ENCODE data around the gene FAM20B. TPM values are rescaled to one million over a fixed set of nuclear protein-coding genes. Genes with fewer than 3 reads are reported as not detected.

The FAM20B gene
- total RNA-seq, 1 donor from 2014 or later = 39.5 TPM

GRCh38 chr1:179058487-179059483, 33.1 kb downstream of the FAM20B start:
- no peaks in the 10 kb centered on the region for H3K36me3 ChIP-seq (ENCODE audit: control insufficient read depth, insufficient read depth, low read length)
- FAIRE-seq (no peak), DNase-seq (ENCODE audit: low read depth) (no peak)
- TF ChIP-seq, protein P1, sequence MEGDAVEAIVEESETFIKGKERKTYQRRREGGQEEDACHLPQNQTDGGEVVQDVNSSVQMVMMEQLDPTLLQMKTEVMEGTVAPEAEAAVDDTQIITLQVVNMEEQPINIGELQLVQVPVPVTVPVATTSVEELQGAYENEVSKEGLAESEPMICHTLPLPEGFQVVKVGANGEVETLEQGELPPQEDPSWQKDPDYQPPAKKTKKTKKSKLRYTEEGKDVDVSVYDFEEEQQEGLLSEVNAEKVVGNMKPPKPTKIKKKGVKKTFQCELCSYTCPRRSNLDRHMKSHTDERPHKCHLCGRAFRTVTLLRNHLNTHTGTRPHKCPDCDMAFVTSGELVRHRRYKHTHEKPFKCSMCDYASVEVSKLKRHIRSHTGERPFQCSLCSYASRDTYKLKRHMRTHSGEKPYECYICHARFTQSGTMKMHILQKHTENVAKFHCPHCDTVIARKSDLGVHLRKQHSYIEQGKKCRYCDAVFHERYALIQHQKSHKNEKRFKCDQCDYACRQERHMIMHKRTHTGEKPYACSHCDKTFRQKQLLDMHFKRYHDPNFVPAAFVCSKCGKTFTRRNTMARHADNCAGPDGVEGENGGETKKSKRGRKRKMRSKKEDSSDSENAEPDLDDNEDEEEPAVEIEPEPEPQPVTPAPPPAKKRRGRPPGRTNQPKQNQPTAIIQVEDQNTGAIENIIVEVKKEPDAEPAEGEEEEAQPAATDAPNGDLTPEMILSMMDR (IDR thresholded peaks at IDR 0.05; ENCODE audit: insufficient read depth, low read length, severe bottlenecking) = no peak
- no peak overlapping the region for H3K4me3 ChIP-seq (ENCODE audit: low read depth, low read length)
- H3K27me3 ChIP-seq (ENCODE audit: control insufficient read depth, insufficient read depth, low read length) = no peaks in the 10 kb centered on the region

- no peak overlapping the region for H3K4me3 ChIP-seq (ENCODE audit: low read depth, low read length)
- DNase-seq (ENCODE audit: low read depth) (no peak), FAIRE-seq (no peak)
- peaks cover 9% of the 10 kb centered on the region for H3K36me3 ChIP-seq (ENCODE audit: control insufficient read depth, insufficient read depth, low read length)
- no peaks in the 10 kb centered on the region for H3K27me3 ChIP-seq (ENCODE audit: control insufficient read depth, insufficient read depth, low read length)
- TF ChIP-seq, protein P1 (IDR thresholded peaks at IDR 0.05; ENCODE audit: insufficient read depth, low read length, severe bottlenecking) = no peak
Observed at GRCh38 chr1:179061360-179062282, 35.9 kb downstream of the FAM20B start.

- H3K4me3 ChIP-seq (ENCODE audit: low read depth, low read length) = no peak overlapping the region
- H3K27me3 ChIP-seq (ENCODE audit: control insufficient read depth, insufficient read depth, low read length) = no peaks in the 10 kb centered on the region
- FAIRE-seq (no peak), DNase-seq (ENCODE audit: low read depth) (no peak)
- TF ChIP-seq, protein P1 (IDR thresholded peaks at IDR 0.05; ENCODE audit: insufficient read depth, low read length, severe bottlenecking) = no peak
- peaks cover 13% of the 10 kb centered on the region for H3K36me3 ChIP-seq (ENCODE audit: control insufficient read depth, insufficient read depth, low read length)
Observed at GRCh38 chr1:179066471-179066870, 40.8 kb downstream of the FAM20B start.

- FAIRE-seq (no peak), DNase-seq (ENCODE audit: low read depth) (no peak)
- no peaks in the 10 kb centered on the region for H3K36me3 ChIP-seq (ENCODE audit: control insufficient read depth, insufficient read depth, low read length)
- TF ChIP-seq, protein P1 (IDR thresholded peaks at IDR 0.05; ENCODE audit: insufficient read depth, low read length, severe bottlenecking) = no peak
- H3K27me3 ChIP-seq (ENCODE audit: control insufficient read depth, insufficient read depth, low read length) = no peaks in the 10 kb centered on the region
- no peak overlapping the region for H3K4me3 ChIP-seq (ENCODE audit: low read depth, low read length)
Observed at GRCh38 chr1:179077396-179077795, 51.7 kb downstream of the FAM20B start.

GRCh38 chr1:179079113-179079761, 53.5 kb downstream of the FAM20B start:
- FAIRE-seq (no peak), DNase-seq (ENCODE audit: low read depth) (peak; percentile 69)
- Histone ChIP-seq H3K27me3 (ENCODE audit: control insufficient read depth, insufficient read depth, low read length) (no peaks in the 10 kb centered on the region), H3K36me3 (ENCODE audit: control insufficient read depth, insufficient read depth, low read length) (no peaks in the 10 kb centered on the region), H3K4me3 (ENCODE audit: low read depth, low read length) (no peak overlapping the region)
- TF ChIP-seq, protein P1 (IDR thresholded peaks at IDR 0.05; ENCODE audit: insufficient read depth, low read length, severe bottlenecking) = peak; percentile 61

Data from bronchial epithelial cell (primary cell).